Measurements from ENCODE around the gene UBL4A. TPM values are rescaled to one million over a fixed set of nuclear protein-coding genes. Genes with fewer than 3 reads are reported as not detected.

UBL4A gene
- total and polyA plus RNA-seq, 2 of the 13 experiments (the other 11 are each of a cell fraction or from before 2014, with no cell fraction given): 16.8 to 25.5 TPM

DNA sequence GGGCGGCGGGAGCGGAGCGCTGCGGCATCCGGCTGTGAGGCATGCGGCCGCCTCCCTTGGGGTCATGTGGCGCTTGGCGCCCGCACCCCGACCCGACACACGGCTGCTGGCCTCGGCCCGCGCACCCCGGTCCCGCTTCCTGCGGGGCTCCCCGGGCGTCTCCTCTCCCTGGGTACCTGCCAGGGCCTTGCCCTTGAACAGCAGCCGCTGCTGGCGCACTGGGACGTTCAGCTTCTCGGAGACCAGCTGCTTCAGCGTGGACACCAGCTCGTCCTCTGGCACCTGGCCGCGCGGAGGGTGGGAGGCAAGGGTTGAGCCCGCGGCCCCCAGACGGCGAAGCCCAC, 391 bp downstream of the UBL4A start:
- Histone ChIP-seq H2AFZ (ENCODE audit: low read length) (no peak overlapping the region), H3K27ac (ENCODE audit: extremely low read length, insufficient read depth, low read length) (peak overlapping the region; percentile 54), H3K9me3 (ENCODE audit: low read length) (no peaks in the 10 kb centered on the region), H4K20me1 (ENCODE audit: insufficient read depth, low read length) (no peaks in the 10 kb centered on the region), H3K9ac (ENCODE audit: insufficient read depth, low read depth, low read length) (peak overlapping the region; percentile 73), H3K4me3 (replicated peaks in 1 of 3; ENCODE audit: insufficient read depth in 1 of 3, low read depth in 2 of 3, low read length in 3 of 3) (peak overlapping the region; percentile 49 to 67 (median 67); a peak in 5 of 6 replicates), H3K79me2 (ENCODE audit: insufficient read depth, low read length) (no peaks in the 10 kb centered on the region), H3K4me1 (ENCODE audit: insufficient read depth, low read length) (peaks cover 27% of the 10 kb centered on the region), H3K4me2 (ENCODE audit: low read depth, low read length) (peak overlapping the region; percentile 62), H3K36me3 (replicated peaks in 1 of 2; ENCODE audit: control insufficient read depth in 1 of 2, insufficient read depth in 2 of 2, low read length in 2 of 2) (no peaks in the 10 kb centered on the region; a peak in 1 of 5 replicates), H3K27me3 (ENCODE audit: control insufficient read depth in 1 of 2, insufficient read depth in 2 of 2, low read length in 2 of 2) (no peaks in the 10 kb centered on the region)
- in situ Hi-C loops (cut with HindIII; ENCODE audit: extremely low pct_ligation_motif_present, low pct_unique_long_range_greater_than_20kb) (no loop called here), intact Hi-C loops (cut with micrococcal nuclease; ENCODE audit: unreplicated experiment) (no loop called here)
- BruUV-seq (replicated peaks): no TSS peak
- POLR2A ChIA-PET: interaction anchor here (0.9 to 3.2 kb wide), 2 partner anchors 43 to 56 kb away, joined by 3 to 13 read pairs; no protein-coding TSS in a partner anchor
- CTCF ChIA-PET (ENCODE audit: low intra/inter-chr PET ratio, low total read pairs): interaction anchor here (1.4 kb wide), 1 partner anchor 49 kb away, joined by 3 read pairs; no protein-coding TSS in a partner anchor
- no CpG with 5 or more reads among the region's 35 CpGs for WGBS (ENCODE audit: low lambda C conversion rate)
- DNase-seq (ENCODE audit: low spot score): no peak
- 0 out of 3 replicates have a peak, but pooled peaks have one; percentile 3 for ATAC-seq
- no peak for FAIRE-seq
- TF ChIP-seq, protein P1, sequence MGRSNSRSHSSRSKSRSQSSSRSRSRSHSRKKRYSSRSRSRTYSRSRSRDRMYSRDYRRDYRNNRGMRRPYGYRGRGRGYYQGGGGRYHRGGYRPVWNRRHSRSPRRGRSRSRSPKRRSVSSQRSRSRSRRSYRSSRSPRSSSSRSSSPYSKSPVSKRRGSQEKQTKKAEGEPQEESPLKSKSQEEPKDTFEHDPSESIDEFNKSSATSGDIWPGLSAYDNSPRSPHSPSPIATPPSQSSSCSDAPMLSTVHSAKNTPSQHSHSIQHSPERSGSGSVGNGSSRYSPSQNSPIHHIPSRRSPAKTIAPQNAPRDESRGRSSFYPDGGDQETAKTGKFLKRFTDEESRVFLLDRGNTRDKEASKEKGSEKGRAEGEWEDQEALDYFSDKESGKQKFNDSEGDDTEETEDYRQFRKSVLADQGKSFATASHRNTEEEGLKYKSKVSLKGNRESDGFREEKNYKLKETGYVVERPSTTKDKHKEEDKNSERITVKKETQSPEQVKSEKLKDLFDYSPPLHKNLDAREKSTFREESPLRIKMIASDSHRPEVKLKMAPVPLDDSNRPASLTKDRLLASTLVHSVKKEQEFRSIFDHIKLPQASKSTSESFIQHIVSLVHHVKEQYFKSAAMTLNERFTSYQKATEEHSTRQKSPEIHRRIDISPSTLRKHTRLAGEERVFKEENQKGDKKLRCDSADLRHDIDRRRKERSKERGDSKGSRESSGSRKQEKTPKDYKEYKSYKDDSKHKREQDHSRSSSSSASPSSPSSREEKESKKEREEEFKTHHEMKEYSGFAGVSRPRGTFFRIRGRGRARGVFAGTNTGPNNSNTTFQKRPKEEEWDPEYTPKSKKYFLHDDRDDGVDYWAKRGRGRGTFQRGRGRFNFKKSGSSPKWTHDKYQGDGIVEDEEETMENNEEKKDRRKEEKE (IDR thresholded peaks at IDR 0.05): no peak
- TF ChIP-seq, protein P2, sequence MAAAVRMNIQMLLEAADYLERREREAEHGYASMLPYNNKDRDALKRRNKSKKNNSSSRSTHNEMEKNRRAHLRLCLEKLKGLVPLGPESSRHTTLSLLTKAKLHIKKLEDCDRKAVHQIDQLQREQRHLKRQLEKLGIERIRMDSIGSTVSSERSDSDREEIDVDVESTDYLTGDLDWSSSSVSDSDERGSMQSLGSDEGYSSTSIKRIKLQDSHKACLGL (CRISPR knock-in tag; IDR thresholded peaks at IDR 0.05): peak; percentile 36; the same call in 1 of the 2 replicates
- TF ChIP-seq, protein P3, sequence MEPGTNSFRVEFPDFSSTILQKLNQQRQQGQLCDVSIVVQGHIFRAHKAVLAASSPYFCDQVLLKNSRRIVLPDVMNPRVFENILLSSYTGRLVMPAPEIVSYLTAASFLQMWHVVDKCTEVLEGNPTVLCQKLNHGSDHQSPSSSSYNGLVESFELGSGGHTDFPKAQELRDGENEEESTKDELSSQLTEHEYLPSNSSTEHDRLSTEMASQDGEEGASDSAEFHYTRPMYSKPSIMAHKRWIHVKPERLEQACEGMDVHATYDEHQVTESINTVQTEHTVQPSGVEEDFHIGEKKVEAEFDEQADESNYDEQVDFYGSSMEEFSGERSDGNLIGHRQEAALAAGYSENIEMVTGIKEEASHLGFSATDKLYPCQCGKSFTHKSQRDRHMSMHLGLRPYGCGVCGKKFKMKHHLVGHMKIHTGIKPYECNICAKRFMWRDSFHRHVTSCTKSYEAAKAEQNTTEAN (CRISPR knock-in tag; conservative IDR thresholded peaks at IDR 0.05): 0 out of 2 replicates have a peak, but pooled peaks have one; percentile 28
- TF ChIP-seq, protein P4, sequence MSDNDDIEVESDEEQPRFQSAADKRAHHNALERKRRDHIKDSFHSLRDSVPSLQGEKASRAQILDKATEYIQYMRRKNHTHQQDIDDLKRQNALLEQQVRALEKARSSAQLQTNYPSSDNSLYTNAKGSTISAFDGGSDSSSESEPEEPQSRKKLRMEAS (IDR thresholded peaks at IDR 0.05): peak; percentile 49
- TF ChIP-seq, protein P5, sequence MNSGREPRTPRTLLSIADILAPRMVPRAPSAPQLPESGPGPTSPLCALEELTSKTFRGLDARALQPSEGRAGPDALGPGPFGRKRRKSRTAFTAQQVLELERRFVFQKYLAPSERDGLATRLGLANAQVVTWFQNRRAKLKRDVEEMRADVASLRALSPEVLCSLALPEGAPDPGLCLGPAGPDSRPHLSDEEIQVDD (CRISPR knock-in tag; IDR thresholded peaks at IDR 0.05; ENCODE audit: borderline replicate concordance): peak; percentile 51; the same call in 1 of the 2 replicates
- TF ChIP-seq ZNF260 (CRISPR knock-in tag; IDR thresholded peaks at IDR 0.05; ENCODE audit: borderline replicate concordance, low read depth) (no peak), ZNF678 (CRISPR knock-in tag; IDR thresholded peaks at IDR 0.05) (peak; percentile 35; the same call in 1 of the 2 replicates), ZNF468 (CRISPR knock-in tag; IDR thresholded peaks at IDR 0.05) (no peak), HNRNPLL (IDR thresholded peaks at IDR 0.05; ENCODE audit: low read depth, low read length, poor library complexity, severe bottlenecking) (peak; percentile 48), SAP130 (CRISPR knock-in tag; IDR thresholded peaks at IDR 0.05; ENCODE audit: low read depth) (0 out of 2 replicates have a peak, but pooled peaks have one; percentile 3)
- TF ChIP-seq, protein P6, sequence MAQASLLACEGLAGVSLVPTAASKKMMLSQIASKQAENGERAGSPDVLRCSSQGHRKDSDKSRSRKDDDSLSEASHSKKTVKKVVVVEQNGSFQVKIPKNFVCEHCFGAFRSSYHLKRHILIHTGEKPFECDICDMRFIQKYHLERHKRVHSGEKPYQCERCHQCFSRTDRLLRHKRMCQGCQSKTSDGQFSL (CRISPR knock-in tag; IDR thresholded peaks at IDR 0.05): 0 out of 2 replicates have a peak, but pooled peaks have one; percentile 65
- TF ChIP-seq, protein P7, sequence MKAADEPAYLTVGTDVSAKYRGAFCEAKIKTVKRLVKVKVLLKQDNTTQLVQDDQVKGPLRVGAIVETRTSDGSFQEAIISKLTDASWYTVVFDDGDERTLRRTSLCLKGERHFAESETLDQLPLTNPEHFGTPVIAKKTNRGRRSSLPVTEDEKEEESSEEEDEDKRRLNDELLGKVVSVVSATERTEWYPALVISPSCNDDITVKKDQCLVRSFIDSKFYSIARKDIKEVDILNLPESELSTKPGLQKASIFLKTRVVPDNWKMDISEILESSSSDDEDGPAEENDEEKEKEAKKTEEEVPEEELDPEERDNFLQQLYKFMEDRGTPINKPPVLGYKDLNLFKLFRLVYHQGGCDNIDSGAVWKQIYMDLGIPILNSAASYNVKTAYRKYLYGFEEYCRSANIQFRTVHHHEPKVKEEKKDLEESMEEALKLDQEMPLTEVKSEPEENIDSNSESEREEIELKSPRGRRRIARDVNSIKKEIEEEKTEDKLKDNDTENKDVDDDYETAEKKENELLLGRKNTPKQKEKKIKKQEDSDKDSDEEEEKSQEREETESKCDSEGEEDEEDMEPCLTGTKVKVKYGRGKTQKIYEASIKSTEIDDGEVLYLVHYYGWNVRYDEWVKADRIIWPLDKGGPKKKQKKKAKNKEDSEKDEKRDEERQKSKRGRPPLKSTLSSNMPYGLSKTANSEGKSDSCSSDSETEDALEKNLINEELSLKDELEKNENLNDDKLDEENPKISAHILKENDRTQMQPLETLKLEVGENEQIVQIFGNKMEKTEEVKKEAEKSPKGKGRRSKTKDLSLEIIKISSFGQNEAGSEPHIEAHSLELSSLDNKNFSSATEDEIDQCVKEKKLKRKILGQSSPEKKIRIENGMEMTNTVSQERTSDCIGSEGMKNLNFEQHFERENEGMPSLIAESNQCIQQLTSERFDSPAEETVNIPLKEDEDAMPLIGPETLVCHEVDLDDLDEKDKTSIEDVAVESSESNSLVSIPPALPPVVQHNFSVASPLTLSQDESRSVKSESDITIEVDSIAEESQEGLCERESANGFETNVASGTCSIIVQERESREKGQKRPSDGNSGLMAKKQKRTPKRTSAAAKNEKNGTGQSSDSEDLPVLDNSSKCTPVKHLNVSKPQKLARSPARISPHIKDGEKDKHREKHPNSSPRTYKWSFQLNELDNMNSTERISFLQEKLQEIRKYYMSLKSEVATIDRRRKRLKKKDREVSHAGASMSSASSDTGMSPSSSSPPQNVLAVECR (CRISPR knock-in tag; IDR thresholded peaks at IDR 0.05; ENCODE audit: borderline replicate concordance): 0 out of 2 replicates have a peak, but pooled peaks have one; percentile 7
